ENCODE measurements around the gene HDHD2.
"Not testable (repeated sequence)": the region's sequence is repeated elsewhere in the genome, so short reads cannot be mapped to it uniquely, and the experiment has no call there.

HDHD2 gene, protein sequence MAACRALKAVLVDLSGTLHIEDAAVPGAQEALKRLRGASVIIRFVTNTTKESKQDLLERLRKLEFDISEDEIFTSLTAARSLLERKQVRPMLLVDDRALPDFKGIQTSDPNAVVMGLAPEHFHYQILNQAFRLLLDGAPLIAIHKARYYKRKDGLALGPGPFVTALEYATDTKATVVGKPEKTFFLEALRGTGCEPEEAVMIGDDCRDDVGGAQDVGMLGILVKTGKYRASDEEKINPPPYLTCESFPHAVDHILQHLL

DNA sequence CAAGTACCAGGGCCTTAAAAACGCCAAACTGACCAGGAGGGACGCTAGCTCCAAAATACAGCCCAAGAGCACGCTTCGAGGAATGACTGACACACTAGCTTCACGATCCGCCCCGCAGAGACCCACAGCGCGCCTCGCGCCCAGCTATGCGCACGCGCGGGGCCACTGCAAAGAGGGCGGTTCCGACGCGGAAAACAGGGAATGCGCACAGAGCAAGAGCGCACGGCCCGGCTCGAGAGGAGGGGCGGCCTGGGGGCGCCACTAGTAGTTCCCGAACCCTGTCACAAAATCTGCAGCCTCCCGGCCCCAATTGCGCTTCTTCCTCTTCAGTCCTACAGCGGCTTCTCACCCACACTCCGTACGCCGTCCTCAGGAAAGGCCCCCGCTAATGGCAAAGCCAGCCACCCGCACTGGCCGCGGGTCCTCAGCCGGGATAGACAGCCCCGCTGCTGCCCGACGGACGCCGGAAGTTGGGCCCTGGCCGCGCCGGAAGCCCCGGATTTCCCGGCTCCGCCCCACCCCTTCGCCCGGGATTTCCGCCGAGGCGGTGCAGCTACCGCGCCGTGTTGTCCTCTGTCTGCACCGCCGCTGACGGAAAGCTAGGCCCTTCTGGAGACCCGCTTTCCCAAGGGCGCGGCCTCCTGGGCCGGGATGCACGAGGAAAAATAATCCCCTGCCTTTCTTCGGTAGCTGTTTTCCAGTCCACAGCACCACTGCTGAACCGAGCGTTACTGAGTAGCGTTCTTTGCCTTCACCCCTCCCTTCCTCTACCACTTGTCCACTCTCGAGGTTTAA, at the start of gene HDHD2:
Gene HDHD2, minus strand, starts transcription at position 472 of the 795 bp plus-strand sequence. CDS start 14,061 bp downstream, outside the sequence.
- Mint-ChIP-seq H3K9me3 (no peaks in the 10 kb centered on the region), H3K27me3 (ENCODE audit: low read depth) (no peaks in the 10 kb centered on the region), H3K36me3 (ENCODE audit: low read depth) (peaks cover 9% of the 10 kb centered on the region), H3K4me3 (peak within 1 kb of the TSS; percentile 96), H3K27ac (peak within 1 kb of the TSS; percentile 95), H3K4me1 (ENCODE audit: low read depth) (peaks cover 29% of the 10 kb centered on the region)

DNA sequence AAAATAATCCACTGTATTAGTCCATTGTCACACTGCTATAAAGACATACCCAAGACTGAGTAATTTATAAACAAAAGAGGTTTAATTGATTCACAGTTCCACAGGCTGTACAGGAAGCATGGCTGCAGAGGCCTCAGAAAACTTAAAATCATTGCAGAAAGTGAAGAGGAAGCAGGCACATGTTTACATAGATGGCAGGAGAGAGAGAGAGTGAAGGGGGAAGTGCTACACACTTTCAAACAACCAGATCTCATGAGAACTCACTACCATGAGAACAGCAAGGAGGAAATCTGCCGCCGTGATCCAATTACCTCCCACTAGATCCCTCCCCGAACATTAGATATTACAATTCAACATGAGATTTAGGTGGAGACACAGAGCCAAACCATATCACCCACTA, 45.7 kb upstream of the HDHD2 start:
- H3K36me3 Mint-ChIP-seq (ENCODE audit: low read depth); H3K9me3 Mint-ChIP-seq; H3K27ac Mint-ChIP-seq; H3K4me1 Mint-ChIP-seq (ENCODE audit: low read depth); H3K4me3 Mint-ChIP-seq: not testable (repeated sequence)
- H3K27me3 Mint-ChIP-seq (ENCODE audit: low read depth) = peaks cover 47% of the 10 kb centered on the region

DNA sequence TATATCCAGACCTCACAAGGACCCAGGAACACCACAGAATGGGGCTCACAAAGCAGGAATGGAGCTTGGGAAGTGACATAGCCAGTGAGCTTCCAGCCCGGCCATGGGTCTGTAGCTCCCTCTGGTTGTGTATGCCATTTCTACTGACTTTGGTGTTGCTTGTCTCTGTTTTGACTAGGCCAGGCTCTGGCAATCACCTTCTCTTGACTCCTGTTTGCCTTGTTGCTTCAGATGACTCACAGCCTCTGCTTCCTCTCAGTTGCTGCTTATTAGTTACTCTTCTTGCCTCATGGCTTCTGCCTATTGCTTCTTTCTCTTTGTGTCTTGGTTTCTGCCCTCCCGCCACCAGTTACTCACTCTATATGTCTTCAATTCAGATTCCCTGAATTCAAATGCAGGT, 41.7 kb upstream of the HDHD2 start:
- Mint-ChIP-seq H3K36me3 (ENCODE audit: low read depth) (no peaks in the 10 kb centered on the region), H3K27ac (no peak overlapping the region), H3K4me3 (no peak overlapping the region), H3K9me3 (no peaks in the 10 kb centered on the region), H3K27me3 (ENCODE audit: low read depth) (peaks cover 23% of the 10 kb centered on the region), H3K4me1 (ENCODE audit: low read depth) (no peaks in the 10 kb centered on the region)

DNA sequence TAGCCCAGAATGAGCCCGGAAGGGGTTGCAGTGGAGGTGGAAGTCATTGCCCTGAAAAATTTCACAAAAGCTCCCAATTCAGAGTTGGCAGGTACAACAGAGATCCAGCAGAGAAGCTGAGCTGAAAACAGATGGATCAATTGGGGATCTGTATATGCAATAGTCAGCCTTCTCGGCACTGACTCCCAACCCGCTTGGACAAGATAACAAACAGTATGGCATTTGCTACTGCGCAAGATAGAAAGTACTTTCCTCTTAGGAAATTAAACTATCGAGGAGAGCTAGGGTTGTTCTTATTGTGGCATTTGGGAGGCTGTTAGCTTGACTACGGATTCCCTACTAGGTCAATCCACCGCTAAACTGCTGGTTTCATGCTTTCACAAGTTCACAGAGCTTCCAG, 37.4 kb upstream of the HDHD2 start:
- no peak overlapping the region for H3K4me3 Mint-ChIP-seq
- H3K27me3 Mint-ChIP-seq (ENCODE audit: low read depth) = peaks cover 9% of the 10 kb centered on the region
- H3K9me3 Mint-ChIP-seq = peaks cover 18% of the 10 kb centered on the region
- H3K4me1 Mint-ChIP-seq (ENCODE audit: low read depth) = no peaks in the 10 kb centered on the region
- no peak overlapping the region for H3K27ac Mint-ChIP-seq
- H3K36me3 Mint-ChIP-seq (ENCODE audit: low read depth) = no peaks in the 10 kb centered on the region

DNA sequence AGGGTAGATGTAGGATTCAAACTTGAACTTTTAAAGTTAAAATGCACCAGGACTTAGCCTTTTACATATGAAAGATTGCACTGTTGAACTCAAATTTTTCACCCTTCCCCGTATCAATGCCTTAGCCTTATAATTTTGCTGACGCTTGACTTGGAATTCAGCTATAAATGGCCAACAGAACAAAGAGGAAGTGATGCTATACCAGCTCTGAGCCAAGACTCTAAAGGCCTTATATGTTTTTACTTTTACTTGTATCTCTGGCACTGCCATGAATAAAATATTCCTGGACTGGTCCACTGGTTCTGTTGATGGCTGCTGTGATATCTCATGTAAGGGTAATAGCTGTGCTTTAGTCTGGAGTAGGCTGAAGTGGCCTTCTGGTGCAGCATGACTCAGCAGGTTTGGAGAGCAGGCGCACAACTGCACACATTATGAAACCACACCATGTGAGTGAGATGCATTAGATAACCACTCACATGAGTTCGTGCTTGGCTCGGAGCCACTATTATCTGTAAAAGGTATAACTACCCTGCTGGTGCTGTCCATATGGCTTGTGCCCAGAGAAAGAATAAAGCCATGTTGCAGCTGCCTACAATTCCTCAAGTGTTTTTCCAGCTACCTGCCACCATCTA, 34.2 kb upstream of the HDHD2 start:
- Mint-ChIP-seq H3K9me3 (peaks cover 18% of the 10 kb centered on the region), H3K36me3 (ENCODE audit: low read depth) (no peaks in the 10 kb centered on the region), H3K4me1 (ENCODE audit: low read depth) (no peaks in the 10 kb centered on the region), H3K27me3 (ENCODE audit: low read depth) (no peaks in the 10 kb centered on the region), H3K4me3 (no peak overlapping the region), H3K27ac (no peak overlapping the region)

DNA sequence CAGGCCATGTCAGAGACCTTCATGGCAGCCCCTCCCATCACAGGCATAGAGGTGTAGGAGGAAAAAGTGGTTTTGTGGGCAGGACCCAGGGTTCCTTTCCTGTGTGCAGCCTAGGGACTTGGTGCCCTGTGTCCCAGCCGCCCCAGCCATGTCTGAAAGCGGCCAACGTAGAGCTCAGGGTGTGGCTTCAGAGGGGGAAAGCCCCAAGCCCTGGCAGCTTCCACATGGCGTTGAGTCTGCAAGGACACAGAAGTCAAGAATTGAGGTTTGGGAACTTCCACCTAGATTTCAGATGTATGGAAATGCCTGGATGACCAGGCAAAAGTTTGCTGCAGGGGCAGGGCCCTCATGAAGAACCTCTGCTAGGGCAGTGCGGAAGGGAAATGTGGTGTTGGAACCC, 31.9 kb upstream of the HDHD2 start:
- not testable (repeated sequence) for H3K27ac Mint-ChIP-seq; H3K4me1 Mint-ChIP-seq (ENCODE audit: low read depth); H3K27me3 Mint-ChIP-seq (ENCODE audit: low read depth); H3K4me3 Mint-ChIP-seq; H3K36me3 Mint-ChIP-seq (ENCODE audit: low read depth)
- H3K9me3 Mint-ChIP-seq = peaks cover 18% of the 10 kb centered on the region

DNA sequence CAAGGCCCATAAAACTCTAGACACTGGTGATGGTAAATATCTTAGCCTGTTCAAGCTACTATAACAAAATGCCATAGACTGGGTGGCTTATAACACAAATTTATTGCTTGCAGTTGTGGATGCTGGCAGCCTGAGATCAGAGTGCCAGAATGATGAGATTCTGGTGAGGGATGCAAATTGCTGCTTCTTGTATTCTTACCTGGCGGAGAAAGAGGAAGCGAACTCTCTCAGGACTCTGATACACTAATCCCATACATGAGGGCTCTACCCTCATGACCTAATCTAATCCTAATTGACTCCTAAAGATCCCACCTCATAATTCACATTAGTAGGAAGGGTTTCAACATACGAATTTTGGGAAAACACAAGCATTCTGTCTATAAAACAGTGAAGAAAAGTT, 30.5 kb upstream of the HDHD2 start:
- Mint-ChIP-seq H3K27me3 (ENCODE audit: low read depth) (no peaks in the 10 kb centered on the region), H3K27ac (no peak overlapping the region), H3K9me3 (peaks cover 14% of the 10 kb centered on the region), H3K4me3 (no peak overlapping the region), H3K4me1 (ENCODE audit: low read depth) (peaks cover 3% of the 10 kb centered on the region), H3K36me3 (ENCODE audit: low read depth) (no peaks in the 10 kb centered on the region)

DNA sequence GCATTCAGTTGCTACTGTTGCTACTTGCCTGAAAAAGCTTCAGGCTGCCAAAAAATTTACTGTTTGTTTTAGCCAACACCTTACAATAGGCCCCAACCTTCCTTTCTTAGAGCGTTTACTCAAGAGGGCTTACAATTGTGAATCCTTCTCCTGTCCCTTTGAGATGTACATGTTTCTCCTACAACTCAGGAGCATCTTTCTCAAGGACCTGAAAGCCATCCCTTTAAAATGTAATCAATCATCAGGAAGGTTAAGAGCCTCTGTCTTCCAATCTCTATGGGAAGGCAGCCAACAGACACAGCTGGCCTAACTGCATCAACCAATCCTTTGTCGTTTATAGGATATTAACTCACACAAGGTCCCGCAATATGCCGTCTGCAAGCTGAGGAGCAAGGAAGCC, 29.2 kb upstream of the HDHD2 start:
- H3K27me3 Mint-ChIP-seq (ENCODE audit: low read depth) = no peaks in the 10 kb centered on the region
- no peak overlapping the region for H3K27ac Mint-ChIP-seq
- H3K9me3 Mint-ChIP-seq = peaks cover 7% of the 10 kb centered on the region
- no peaks in the 10 kb centered on the region for H3K36me3 Mint-ChIP-seq (ENCODE audit: low read depth)
- no peak overlapping the region for H3K4me3 Mint-ChIP-seq
- peaks cover 3% of the 10 kb centered on the region for H3K4me1 Mint-ChIP-seq (ENCODE audit: low read depth)

DNA sequence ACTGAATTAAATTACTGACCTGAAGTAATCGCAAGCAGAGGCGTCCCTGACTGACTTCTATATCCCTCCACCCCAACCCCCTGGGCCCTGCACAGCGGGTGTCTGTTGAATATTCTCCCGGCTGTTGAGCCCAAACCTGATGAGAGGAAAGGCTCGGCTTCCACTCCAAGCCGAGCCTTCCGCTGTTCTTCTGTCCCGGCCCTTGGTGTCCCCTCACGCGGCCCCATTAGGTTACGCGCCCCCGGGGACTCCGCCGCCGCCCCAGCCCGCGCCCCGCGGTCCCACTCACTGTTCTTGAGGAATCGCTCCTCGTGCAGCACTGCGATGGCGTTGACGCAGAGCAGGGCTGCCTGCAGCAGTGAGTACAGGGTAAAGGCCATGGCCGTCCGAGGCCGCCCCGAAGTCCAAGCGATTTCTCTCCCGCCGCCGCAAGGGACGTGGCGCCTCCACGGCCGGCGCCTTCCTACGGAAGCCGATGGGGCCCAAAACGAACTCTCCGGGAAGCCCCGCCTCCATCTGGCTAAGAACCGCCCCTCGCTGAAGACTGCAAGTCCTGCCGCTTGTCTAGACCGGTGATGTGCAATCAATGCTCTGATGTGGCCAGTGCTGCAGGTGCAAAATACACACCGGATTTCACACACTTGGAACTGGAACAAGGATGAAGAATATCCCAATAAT, 25.7 kb upstream of the HDHD2 start, which contains the start of gene IER3IP1:
Gene IER3IP1, minus strand, starts transcription at position 467 of the 678 bp plus-strand sequence. Its CDS starts 87 bp downstream, at position 380.
- H3K27me3 Mint-ChIP-seq (ENCODE audit: low read depth) = no peaks in the 10 kb centered on the region
- no peaks in the 10 kb centered on the region for H3K9me3 Mint-ChIP-seq
- peak within 1 kb of the TSS; percentile 62 for H3K27ac Mint-ChIP-seq
- H3K4me1 Mint-ChIP-seq (ENCODE audit: low read depth) = peaks cover 3% of the 10 kb centered on the region
- H3K36me3 Mint-ChIP-seq (ENCODE audit: low read depth) = no peaks in the 10 kb centered on the region
- peak within 1 kb of the TSS; percentile 9 for H3K4me3 Mint-ChIP-seq

DNA sequence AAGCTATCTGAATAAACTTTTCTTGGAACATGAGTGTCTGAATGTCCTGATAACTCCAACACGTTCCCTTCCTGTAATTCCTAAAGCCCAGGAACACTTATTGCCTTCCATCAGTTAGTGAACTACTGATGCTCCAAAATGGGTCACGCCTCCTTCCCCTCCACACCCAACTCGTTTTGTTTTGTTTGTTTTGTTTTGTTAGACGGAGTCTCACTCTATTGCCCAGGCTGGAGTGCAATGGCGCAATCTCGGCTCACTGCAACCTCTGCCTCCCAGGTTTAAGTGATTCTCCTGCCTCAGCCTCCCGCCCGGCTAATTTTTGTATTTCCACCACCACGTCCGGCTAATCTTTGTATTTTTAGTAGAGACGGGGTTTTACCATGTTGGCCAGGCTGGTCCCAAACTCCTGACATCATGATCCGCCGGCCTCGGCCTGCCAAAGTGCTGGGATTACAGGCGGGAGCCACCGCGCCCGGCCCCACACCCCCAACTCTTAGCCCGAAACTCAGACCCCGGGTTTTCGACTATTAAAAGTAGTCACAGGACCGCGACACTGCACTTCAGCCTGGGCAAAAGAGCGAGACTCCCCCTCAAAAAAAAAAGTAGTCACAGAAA, 25.1 kb upstream of the HDHD2 start:
- no peak overlapping the region for H3K4me3 Mint-ChIP-seq
- H3K4me1 Mint-ChIP-seq (ENCODE audit: low read depth) = peaks cover 3% of the 10 kb centered on the region
- H3K36me3 Mint-ChIP-seq (ENCODE audit: low read depth) = no peaks in the 10 kb centered on the region
- no peaks in the 10 kb centered on the region for H3K9me3 Mint-ChIP-seq
- no peaks in the 10 kb centered on the region for H3K27me3 Mint-ChIP-seq (ENCODE audit: low read depth)
- peak overlapping the region; percentile 62 for H3K27ac Mint-ChIP-seq

DNA sequence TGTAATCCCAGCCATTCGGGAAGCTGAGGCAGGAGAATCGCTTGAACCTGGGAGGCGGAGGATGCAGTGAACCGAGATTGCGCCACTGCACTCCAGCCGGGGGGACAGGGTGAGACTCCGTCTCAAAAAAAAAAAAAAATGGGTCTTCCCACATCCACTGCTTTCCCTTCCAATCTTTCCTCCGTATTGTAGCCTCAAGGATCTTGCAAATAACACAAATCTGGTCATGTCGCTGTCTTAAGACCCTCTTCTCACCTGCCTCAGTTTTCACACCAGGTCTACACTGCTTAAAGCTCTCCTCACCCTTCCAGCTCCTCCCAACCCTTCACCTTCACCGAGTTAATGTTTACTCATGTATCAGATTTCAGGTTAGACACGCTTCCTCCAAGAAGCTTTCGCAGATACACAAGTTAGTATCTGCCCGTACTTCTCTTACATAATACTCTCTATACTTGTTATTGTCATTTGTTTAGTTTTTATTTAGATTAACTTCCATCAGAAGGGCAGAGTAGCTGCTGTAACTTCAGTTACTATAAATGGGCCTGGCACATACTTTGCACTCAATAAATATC, 24.3 kb upstream of the HDHD2 start:
- no peaks in the 10 kb centered on the region for H3K9me3 Mint-ChIP-seq
- no peak overlapping the region for H3K27ac Mint-ChIP-seq
- no peaks in the 10 kb centered on the region for H3K27me3 Mint-ChIP-seq (ENCODE audit: low read depth)
- H3K36me3 Mint-ChIP-seq (ENCODE audit: low read depth) = no peaks in the 10 kb centered on the region
- peaks cover 4% of the 10 kb centered on the region for H3K4me1 Mint-ChIP-seq (ENCODE audit: low read depth)
- H3K4me3 Mint-ChIP-seq = no peak overlapping the region

DNA sequence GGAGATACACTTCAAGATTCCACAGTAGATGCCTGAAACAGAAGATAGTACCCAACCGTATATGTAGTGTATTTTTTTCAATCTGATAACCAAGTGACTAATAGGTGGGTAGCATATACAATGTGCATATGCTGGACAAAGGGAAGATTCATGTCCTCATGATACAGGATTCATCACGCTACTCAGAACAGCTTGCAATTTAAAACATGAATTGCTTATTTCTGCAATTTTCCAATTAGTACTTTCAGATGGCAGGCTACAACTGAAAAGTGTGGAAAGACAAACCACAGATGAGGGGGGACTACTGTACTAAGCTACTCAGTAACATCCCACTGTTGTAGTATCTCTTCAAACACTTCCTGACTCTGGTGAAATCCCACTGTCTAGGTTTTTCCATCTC, 22.2 kb upstream of the HDHD2 start:
- Mint-ChIP-seq H3K27ac (no peak overlapping the region), H3K4me1 (ENCODE audit: low read depth) (peaks cover 4% of the 10 kb centered on the region), H3K4me3 (no peak overlapping the region), H3K27me3 (ENCODE audit: low read depth) (no peaks in the 10 kb centered on the region), H3K9me3 (no peaks in the 10 kb centered on the region), H3K36me3 (ENCODE audit: low read depth) (no peaks in the 10 kb centered on the region)

DNA sequence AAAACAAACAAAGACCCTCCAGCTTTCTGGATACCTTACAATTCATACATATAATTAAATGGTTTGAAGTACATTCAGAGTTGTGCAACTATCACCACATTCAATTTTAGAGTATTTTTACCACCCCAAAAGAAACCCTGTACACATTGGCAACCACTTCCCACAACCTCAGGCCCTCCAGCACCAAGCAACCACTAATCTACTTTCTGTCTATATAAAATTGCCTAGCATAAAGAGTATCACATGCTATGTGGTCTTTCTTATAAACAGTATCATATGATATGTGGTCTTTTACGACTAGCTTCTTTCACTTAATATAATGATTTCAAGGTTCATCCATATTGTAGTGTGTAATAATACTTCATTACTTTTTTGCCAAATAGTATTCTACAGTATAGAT, 18.6 kb upstream of the HDHD2 start:
- Mint-ChIP-seq H3K4me1 (ENCODE audit: low read depth) (peaks cover 11% of the 10 kb centered on the region), H3K4me3 (no peak overlapping the region), H3K9me3 (no peaks in the 10 kb centered on the region), H3K36me3 (ENCODE audit: low read depth) (peaks cover 5% of the 10 kb centered on the region), H3K27me3 (ENCODE audit: low read depth) (no peaks in the 10 kb centered on the region), H3K27ac (no peak overlapping the region)

DNA sequence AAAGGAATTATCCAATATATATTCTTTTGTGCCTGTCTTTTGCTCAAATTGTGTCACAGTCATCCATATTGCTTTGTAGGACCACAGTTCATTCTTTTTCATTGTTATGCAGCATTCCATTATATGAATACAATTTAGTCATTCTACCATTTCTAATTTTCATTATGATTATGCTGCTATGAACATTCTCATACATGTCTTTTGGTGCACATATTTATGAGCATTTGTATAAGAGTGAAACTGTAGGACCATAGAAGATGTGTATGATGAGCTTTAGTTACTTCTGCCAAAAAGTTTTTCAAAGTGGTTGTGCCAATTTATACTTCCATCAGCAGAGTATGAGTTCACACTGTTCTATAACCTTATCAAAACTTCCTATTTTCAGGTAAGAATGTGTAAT, 18.2 kb upstream of the HDHD2 start:
- Mint-ChIP-seq H3K27ac (no peak overlapping the region), H3K4me1 (ENCODE audit: low read depth) (peaks cover 11% of the 10 kb centered on the region), H3K4me3 (no peak overlapping the region), H3K36me3 (ENCODE audit: low read depth) (peaks cover 6% of the 10 kb centered on the region), H3K27me3 (ENCODE audit: low read depth) (no peaks in the 10 kb centered on the region), H3K9me3 (no peaks in the 10 kb centered on the region)
